GM21528 (cell line): ENCODE results near the gene RNLS.
"Not testable (repeated sequence)": the region's sequence is repeated elsewhere in the genome, so short reads cannot be mapped to it uniquely, and the experiment has no call there.

ENCODE experiments used
- ATAC-seq: cut with Tn5 transposase; IDR thresholded peaks from one replicate; pipeline ENCODE4 v1.9.1; 2021; ENCODE audit warnings: mild to moderate bottlenecking, moderate library complexity; ENCODE audit not compliant: unreplicated experiment, low FRiP score

Gene RNLS

DNA sequence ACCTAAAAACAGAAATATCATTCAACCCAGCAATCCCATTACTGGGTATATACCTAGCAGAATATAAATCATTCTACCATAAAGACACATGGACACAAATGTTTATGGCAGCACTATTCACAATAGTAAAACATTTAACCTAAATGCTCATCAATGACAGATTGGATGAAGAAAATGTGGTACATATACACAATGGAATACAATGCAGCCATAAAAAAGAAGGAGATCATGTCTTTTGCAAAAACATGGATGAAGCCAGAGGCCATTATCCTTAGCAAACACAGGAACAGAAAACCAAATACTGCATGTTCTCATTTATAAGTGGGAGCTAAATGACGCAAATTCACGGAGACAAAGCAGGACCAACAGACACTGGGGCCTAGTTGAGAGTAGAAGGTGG is 96.3 kb downstream of the RNLS start:
- not testable (repeated sequence) for ATAC-seq

DNA sequence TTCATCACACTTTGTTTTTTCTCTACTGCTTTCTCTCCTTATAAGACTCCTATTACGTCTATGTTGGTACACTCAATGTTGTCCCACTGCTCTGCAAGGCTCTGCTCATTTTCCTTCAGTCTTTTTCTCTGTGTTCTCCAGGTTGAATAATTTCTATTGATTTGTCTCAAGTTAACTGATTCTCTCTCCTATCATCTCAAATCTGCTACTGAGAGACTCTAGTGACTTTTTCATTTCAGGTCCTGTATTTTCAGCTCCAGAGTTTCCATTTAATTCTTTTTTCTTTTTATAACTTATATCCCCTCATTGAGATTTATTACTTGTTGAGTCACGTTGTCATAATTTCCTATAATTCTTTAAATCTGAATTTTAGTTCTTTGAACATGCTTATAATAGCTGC is 100.9 kb downstream of the RNLS start:
- no peak for ATAC-seq

DNA sequence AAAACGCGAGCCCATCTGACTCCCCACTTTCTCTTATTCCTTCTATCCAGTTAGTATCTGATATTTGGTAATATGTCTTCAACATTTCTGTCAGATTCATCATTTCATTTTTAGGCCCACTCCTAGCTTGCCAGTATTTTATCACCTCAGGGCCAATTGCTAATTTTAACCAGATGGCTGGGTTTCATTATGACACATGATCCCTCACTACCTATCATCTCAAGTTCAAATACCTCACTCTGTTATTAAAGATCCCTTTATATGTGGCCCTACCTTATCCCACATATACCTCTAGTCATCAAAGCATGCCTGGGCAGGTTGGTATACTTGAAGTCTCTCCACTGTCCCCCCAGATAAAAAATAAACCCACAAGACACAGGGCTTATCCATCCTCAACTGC is 104.9 kb downstream of the RNLS start:
- no peak for ATAC-seq

DNA sequence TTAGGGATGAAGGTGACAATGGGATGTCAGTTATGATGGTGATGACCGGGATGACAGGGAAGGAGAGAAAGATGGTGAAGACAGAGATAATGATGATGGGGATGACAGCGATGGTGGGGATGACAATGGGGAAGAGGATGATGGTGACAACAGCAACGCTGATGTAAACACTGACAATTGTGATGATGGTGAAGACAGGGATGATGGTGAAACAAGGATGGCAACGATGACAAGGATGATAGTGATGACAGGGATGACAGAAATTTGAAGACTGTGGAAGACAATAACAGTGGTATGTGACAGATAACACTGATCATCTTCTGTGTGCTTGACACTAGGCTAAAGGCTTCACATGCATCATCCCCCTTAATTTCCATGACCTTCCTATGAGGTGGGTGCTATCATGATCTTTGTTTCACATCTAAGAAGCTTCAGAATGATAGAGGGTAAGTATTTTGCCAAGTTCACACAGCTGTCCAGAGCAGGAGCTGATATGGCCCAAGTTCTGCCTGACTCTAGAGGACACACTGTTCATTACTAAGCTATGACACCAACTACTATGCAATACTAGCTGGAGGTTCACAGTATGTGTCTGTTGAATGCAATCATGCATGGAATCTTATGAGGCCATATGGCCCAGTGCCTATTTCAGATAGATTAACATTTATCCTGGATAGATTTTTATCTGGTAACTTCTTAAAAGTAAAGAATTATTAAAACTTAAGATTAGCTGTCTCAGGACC is 105.6 kb downstream of the RNLS start:
- ATAC-seq: no peak

DNA sequence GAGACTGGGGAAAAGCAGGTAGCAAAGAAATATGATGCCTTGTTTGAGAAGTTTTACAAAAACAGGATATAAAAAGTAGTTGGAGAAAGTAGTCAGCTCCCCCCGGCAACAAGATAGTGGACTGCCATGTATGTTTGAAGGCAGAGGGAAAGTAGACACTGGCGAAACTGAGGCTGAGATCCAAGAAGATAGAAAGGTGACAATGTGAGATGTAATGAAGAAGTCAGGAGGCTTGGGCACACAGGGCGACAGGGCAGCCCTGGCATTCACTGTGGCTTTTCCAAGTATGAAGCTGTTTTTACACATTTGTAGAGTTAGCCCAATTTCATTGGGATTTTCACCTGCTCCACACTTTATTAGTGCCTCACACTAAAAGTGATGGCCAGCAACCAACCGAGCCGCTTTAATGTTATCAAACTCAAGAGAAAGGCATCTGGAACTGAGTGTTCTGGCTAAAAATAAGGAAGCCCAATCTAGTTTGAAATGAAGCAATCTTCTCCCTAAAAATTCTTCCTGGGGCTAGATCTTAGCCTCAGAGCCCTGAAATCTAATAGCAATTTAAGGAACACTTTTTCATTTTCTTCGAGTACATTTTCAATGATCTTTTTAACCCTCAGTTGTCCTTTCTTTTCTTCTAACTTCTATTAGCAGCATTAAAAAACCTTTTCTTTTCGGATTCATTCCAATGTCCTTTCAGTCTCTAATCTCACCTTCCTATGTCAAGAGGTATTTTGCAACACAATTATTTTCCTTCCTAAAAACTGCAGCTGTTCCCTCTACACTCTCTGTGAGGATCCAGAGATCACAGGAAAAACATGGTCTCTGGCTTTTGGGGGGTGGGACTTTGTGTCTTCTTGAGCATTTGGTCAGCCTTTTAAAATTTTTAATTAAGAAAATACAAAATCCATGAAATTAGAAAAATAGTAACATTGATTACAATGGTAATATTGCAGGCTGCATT is 108.0 kb downstream of the RNLS start:
- no peak for ATAC-seq

DNA sequence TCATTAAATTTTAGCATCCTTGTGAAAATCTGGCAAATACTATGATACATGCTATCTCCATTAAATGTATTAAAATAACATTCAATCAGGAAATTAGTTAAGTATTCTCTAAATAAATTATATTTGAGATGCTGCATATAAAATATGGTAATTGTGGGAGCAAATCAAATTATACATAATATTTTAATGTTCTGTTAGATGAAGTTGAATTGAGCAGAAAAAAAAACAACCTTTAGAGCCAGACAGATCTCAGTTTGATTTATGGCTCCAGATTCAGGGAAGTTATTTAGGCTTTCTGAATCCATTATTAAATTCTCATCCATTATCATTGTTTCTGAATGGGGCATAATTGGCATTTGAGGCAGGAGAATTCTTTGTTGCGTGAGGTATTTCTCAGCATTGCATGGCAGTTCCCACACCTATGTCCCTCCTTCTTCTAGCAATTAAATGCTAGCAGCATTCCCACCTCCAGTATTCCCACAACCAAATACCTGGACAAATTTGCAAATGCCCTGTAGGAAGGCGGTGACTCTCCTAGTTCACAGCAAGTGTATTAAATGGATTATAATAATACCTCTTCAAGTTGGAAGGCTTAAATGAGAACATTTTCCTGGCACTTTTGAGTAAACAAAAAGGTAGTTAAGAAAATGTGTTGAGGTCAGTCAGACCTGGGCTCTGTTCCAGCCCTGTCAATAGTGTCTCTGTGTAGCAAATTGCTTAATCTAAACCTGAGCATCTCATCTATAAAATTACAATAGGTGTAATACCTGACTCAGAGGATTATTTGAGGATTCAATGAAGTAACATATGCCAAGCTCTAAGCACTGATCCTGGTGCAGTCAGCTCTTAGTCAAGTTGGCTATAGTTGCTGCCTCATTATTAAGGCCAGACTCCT is 108.9 kb downstream of the RNLS start:
- ATAC-seq: no peak

DNA sequence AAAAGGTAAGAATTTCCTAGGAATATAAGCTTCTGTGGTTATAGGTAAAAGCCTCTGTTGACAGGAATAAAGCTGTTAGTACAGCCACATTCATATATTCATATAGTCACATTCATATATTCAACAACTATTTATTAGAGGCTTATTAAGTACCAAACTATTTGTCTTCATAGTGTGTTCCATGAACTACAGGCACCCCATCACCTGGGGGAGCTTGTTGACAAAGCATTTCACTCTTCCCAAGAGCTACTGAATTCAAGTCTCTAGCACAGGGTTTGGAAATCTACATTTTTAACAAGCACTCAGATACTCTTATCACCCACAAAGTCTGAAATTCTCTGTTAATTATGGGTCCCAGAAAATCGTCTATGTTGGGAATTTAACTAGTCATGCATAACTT is 110.6 kb downstream of the RNLS start:
- no peak for ATAC-seq

DNA sequence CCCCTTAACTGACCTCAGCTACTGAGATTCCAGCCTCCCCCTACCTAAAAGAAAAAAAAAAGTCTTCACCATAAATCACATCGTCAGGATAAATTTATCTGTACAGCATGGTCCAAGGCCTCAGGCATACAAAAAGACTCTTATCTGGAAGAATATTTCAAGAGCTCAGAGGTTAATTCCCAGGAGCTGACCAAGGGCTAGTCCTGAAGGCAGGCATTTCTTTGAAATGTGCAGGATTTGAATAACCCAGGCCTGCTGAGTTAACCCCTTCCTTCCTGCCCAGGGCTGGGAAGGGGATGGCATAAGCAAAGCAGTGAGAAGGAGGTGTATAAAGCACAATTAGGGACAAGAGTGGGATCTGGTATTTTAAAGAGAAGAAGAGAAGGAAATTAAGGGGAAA is 111.2 kb downstream of the RNLS start:
- no peak for ATAC-seq

DNA sequence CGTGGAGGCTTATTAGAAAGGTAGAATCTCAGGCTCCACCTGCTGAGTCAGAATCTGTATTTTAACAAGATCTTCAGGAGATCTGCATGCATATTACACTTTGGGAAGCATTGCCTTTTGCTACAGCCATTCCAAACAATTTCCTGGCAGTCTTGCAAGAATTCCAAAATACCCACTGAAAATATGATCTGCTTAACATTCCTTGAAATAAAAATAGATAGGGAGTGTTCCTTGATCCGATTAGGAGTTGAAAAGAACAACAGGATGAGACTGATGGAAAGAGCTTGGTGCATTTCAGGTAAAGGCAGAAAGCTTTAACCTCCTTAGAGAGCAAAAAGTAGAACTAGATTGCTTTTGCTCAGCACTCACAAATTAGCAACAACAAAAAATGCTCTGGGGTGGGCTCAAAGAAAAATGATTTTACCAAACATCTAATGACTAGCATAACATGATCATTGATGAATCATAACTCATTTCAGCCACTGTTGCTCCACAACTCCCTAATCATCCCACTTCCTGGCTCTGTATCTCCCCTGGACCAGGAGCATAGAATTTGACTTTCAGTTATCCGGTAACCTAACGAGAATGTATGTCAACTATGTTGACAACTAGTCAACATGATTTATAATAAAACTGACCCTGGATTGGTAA is 115.2 kb downstream of the RNLS start:
- ATAC-seq: no peak

DNA sequence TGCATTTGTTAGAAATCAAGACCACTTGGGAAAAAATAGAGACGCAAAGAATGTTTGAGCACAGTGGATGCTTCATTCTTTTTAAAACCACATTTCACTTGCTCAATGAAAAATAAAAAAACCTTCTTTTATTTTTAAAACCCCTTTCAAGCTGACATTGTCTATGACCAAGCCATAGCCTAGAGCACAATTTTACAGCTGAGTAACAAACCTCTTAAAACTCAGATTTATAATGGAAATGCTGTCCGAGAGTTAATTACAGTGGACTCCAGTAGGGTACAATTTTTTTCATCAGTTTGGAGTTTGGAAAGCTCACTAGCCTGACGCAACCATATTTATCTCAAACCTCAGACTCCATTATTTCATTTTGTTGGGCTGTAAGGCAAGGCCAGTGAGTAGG is 116.3 kb downstream of the RNLS start:
- ATAC-seq: no peak

DNA sequence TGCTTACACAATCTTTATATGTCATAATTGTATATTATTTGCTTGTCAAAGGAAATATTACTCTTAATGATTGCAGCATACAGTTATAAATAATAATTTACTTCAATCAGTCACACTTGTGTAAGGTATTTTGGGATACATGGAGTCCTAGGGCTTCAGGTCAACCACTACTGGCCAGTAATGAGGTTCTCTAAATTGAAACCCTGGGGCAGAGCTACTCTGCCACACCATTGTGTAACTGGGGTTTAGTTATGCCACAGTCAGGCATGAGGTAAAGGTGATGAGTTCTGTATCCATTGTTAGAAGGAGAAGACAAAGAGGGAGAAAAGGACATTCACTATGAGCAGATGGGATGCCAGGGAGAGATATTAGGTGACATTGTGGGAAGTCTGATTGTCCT is 117.4 kb downstream of the RNLS start:
- no peak for ATAC-seq

DNA sequence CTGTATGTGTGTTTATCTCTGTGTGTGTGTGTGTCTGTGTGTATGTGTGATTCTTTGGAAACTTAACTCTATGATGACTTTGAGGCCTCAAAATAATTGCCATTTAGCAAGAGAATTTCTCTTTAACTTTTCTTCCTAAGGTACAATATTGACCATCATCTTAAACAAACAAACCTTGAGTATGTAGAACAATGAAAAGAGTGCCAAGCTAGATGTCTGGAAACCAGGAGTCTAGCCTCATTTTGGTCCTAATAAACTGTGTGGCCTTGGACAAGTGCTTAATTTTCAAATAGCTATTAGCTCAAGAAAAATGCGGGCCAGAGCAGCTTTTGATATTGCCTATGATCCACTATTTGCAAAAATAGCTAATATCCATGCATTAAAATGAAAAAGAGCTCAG is 119.3 kb downstream of the RNLS start:
- ATAC-seq: no peak

DNA sequence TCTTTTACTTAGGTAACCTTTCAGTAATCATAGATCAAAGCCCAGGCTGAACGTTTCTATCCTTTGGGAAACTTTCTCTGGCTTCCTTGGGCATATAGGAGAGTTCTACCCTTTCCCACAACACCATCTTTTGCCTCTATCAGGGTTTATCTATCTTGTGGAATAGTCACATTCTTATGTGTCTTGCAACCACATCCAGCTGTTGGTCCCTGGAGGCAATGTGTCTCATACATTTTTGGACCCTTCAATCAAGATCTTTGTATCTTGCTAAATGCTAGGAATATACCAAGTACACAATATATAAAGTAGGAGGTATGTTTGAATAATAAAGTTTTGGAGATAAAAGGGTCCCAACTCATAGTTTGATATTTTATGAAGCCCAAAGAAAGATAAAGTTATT is 121.7 kb downstream of the RNLS start:
- no peak for ATAC-seq

DNA sequence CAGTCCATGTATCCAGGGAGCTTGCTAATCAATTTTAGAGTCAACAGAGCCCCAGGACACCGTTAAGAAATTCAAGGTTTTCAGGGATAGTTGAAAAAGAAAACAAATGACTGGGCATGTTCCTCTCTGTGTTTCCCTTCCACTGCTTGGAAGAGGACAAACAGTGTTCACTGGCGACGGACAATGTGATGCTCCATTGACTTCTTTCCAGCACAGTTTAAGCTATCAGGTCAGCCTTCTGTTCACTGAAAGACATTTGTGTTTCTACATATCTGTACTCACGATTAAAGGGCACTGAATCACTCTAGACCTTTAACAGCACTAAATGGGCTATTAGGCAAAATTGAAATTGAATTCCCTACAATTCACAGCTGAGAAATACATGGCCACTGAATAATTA is 123.6 kb downstream of the RNLS start:
- ATAC-seq: no peak

DNA sequence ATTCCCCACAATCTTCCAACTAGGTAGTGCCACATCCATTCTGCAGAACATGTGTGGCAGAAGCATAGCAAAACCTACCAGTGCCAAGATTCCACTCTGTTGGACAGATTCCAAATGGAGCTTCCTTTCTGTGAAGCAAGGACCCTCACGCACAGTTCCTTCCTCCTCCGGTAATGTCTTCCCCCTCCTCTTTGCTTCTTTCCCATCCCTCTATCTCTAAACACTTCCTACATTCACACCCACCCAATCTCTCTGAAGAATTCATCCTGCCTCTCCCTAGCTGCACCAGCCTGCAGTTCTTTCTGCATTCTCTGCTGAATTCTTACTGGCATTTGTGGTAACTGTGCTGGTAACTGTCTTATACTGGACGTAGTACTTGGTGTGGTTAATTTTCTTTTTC is 124.9 kb downstream of the RNLS start:
- no peak for ATAC-seq

DNA sequence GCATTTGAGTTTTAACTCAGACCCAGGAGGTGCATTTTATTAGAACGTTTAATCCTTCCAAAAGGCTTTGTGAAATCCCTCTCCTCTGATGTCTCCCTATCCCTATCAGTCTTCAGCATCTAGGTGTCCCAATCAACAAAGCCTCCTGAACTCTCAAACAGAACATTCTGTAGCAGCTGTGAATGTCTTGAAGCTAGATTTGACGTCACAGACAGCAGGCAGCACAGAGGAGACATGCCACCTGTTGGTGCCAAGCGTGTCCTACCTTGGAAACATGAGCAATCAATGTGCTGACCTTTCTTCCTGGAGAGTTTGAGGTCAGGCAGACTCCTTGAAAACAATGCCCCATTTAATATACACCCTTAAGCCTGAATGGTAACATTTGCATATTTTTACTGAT is 125.5 kb downstream of the RNLS start:
- no peak for ATAC-seq

DNA sequence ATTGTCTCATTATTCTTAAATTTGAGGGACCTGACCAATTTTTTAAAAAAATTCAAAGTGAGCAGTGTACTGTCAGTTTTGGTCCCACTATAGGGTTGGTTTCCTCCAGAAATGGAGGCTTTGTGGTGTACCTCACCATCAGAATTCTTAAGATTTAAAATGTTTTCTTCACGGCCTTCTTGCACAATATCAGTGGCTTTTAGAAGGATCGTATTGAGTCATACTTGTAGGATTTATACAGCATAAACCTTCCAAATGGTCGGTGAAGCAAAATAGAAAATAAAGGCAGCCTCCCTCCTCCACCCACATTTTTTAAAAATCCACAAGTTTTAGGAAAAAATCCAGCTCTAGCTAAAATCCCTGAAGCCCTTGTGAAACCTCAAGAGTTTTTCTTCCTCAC is 126.4 kb downstream of the RNLS start:
- no peak for ATAC-seq

DNA sequence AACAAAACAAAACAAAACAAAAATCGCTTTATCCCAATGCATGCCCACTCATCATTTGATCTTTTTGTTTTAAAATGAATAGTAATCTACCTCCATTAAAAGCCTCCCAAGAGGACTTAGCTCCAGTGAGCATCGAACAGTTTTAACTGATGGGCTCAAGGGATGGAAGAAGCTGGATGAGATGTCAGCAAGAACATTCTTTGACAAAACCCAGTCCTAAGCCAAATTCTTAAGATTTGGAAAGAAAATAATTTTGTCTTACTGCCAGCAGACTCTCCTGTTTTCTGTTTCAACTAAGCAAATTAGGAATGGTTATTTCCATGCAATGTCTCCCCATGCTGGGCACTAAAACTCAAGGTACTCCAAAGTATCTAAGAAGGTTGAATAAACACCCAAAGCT is 127.3 kb downstream of the RNLS start:
- ATAC-seq: no peak

DNA sequence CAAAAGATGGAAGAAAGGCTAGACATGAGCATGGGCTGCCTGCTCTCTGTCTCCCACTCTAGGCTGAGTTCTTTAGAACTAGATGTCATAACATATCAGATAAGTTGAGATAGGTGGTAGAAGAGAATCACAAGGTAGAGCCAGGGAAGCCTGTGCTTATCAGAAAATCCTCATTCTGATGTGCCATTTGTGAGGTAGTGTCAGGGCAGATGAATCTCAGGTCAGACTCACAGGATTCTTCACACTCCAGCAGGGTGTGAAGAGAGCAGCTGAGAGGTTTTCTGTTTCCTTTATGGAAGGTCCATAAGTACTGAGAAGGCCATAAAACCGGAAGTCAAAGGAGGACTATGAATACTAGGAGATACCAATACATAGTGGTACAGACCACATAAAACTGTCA is 132.9 kb downstream of the RNLS start:
- ATAC-seq: no peak

DNA sequence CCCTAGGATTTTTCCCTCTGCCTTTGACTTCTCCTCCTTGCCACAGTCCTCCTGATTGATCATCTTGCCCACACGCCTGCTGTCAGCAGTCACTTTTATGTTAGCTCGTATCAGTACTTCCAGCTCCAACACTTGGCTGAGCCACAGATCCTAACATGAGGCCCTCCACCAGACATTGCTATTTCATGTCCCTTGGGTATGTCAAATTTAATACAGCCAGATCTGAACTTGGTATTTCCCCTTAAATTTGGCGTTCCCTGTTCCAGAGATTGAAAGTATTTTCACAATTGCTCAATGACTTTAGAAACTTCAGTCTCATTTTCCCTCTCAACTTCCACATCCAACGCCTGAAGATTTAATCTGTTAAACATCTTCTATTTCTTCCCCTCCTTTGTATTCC is 140.4 kb downstream of the RNLS start:
- ATAC-seq: no peak
